GM21576 (cell line): Measurements from ENCODE around the gene OSBPL9.

Source experiments
- ATAC-seq: cut with Tn5 transposase; IDR thresholded peaks from one replicate; pipeline ENCODE4 v1.9.1; 2021; ENCODE audit warnings: mild to moderate bottlenecking, moderate library complexity; ENCODE audit not compliant: unreplicated experiment

The OSBPL9 gene, protein sequence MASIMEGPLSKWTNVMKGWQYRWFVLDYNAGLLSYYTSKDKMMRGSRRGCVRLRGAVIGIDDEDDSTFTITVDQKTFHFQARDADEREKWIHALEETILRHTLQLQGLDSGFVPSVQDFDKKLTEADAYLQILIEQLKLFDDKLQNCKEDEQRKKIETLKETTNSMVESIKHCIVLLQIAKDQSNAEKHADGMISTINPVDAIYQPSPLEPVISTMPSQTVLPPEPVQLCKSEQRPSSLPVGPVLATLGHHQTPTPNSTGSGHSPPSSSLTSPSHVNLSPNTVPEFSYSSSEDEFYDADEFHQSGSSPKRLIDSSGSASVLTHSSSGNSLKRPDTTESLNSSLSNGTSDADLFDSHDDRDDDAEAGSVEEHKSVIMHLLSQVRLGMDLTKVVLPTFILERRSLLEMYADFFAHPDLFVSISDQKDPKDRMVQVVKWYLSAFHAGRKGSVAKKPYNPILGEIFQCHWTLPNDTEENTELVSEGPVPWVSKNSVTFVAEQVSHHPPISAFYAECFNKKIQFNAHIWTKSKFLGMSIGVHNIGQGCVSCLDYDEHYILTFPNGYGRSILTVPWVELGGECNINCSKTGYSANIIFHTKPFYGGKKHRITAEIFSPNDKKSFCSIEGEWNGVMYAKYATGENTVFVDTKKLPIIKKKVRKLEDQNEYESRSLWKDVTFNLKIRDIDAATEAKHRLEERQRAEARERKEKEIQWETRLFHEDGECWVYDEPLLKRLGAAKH

GRCh38 chr1:51616903-51617708 is at the start of gene OSBPL9:
Gene OSBPL9 (plus strand): TSS chr1:51617092. CDS start chr1:51617111, 19 bp downstream.
- ATAC-seq, result peak; percentile 95

DNA sequence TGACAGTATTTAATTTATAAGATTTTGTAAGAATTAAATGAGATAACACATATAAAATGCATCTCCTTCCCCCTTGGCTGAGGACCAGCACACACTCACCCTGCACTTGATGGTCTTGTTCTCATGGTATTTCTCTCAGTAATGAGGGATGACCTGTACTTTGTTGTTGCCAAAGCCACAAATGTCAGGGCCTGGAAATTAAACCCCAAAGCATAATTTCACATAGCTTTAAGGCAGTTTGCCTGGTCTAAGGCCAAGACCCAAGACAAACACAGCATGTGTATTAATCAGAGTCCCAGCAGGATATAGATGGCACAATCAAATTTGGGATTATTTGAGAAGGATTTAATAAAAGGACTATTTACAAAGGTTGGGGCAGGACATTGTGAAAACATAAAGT is 49.2 kb upstream of the OSBPL9 start:
- ATAC-seq, result no peak

GRCh38 chr1:51568231-51568935 is 48.5 kb upstream of the OSBPL9 start:
- no peak for ATAC-seq

DNA sequence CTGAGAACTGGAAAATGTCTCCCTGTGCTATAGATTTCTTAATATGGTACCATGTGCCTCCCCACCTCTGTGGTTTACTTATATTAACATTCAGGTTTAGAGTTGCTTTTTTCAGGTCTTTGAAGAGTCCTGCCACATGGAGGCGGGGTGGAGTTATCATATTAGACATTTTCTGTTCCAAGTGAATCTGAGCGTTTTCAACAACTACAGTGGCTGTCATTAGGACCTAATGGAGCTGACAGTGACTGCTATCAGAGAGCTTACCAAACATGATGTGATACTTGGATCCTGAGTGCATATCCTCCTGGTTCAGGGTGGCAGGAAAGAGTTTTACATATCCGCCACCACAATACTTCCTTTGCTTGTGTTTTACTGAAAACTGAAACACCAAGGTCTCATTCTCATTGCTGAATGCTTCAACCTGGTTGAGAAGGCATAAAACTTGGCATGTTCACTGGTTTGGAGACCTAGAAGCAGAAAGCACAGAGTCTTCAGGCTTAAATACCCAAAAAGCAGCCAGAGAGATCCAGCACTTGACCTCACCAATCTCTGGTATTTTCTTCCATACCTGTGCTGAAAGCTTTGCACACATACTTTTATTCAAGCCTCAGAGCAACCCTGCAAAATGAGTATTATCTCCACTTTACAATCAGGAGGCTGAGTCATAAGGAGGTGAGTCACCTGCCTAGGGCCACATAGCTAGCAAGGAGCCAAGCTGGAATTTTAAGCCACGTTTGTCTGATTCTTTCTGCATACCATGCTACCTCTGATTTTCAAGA is 47.4 kb upstream of the OSBPL9 start:
- peak; percentile 78 for ATAC-seq

- no peak for ATAC-seq
Measured at GRCh38 chr1:51570063-51570710, 46.7 kb upstream of the OSBPL9 start.

- no peak for ATAC-seq
Measured at GRCh38 chr1:51572365-51572764, 44.5 kb upstream of the OSBPL9 start.

DNA sequence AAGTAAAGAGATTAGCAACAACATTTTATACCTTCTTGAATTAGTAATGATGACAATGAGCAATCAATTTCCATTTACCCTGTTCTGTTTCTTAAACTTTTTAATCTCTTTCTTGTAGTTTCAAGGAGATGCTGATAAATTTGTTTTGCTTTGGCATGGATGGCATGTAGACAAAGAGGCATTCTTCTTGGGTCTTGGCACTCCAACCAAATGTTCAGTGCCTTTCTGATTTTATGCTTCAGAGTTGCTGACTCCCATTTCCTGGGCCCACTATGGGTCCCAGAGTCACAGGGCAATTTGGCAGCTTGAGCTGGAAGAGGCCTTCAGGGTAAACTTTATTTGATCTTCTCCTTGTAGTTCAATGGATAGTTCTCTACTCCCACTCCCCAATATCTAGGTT is 42.1 kb upstream of the OSBPL9 start:
- no peak for ATAC-seq

GRCh38 chr1:51575406-51576084 is 41.3 kb upstream of the OSBPL9 start:
- no peak for ATAC-seq

GRCh38 chr1:51576085-51576444 is 40.8 kb upstream of the OSBPL9 start:
- ATAC-seq, result no peak

DNA sequence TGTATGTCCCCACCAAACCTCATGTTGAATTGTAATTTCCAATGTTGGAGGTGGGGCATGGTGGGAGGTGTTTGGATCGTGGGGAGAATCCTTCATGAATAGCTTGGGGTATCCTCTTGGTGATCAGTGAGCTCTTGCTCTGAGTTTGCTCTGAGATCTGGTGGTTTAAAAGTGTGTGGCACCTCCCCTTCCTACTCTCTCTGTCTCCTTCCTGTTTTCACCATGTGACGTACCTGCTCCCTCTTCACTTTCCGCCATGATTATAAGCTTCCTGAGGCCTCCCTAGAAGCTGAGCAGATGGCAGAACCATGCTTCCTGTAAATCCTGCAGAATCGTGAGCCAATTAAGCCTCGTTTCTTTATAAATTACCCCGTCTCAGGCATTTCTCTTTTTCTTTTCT is 40.0 kb upstream of the OSBPL9 start:
- ATAC-seq, result no peak

GRCh38 chr1:51578383-51579109 is 38.3 kb upstream of the OSBPL9 start:
- peak; percentile 87 for ATAC-seq

DNA sequence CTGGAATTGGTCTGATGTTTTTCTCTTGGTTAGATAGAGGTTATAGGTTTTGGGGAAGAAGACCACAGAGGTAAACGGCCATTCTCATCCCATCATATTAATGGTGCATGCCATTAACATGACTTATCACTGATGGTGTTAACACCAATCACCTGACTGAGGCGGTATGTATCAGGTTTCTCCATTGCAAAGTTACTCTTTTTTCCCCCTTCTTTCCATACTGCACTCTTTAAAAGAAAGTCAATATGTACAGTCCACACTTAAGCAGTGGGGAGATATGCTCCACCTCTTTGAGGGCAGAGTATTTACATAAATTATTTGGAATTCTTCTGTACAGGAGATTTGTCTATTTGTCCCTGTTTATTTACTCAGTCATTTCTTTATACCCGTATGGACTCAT is 35.7 kb upstream of the OSBPL9 start:
- no peak for ATAC-seq

DNA sequence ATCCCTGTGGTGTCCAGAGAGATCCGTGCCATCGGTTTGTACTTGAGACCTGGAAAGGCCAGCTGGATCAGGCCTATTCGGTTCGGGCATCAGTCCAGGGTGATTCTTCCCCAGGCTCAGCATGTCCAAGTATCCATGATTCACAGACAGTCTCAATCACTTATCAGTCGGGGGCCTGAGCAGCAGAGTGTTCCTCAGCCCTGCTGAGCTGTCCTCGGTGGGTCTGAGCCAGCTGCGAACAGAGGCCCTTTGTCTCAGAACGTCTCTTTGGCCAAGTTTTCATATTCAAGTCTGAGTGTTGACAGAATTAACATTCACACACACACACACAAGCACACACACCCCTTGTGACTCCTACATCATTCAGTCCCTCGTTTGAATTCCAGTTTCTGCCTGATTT is 33.4 kb upstream of the OSBPL9 start:
- ATAC-seq, result no peak

GRCh38 chr1:51584021-51584420 is 32.9 kb upstream of the OSBPL9 start:
- no peak for ATAC-seq

GRCh38 chr1:51592711-51593110 is 24.2 kb upstream of the OSBPL9 start:
- ATAC-seq, result no peak

DNA sequence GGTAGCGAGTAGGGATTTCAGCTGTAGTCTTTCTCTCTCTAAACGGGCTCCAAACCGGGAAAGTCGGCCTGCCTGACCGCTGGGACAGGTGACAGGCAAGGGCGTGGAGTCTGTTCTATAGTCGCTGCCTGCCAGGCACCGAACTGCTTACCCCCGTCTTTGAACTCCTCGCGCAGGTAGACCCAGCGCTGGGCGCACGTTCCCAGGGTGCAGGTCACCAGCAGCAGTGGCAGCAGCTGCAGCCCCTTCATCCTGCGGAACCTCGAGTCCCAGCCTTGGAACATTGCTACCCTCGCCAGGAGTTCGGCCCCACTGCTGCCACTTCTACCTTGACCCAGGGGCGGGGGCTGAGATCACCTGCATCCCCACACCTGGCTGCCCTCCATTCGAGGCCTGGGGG is 22.2 kb upstream of the OSBPL9 start:
- no peak for ATAC-seq

- no peak for ATAC-seq
Measured at GRCh38 chr1:51600529-51600928, 16.4 kb upstream of the OSBPL9 start.

GRCh38 chr1:51600965-51601364 is 15.9 kb upstream of the OSBPL9 start:
- no peak for ATAC-seq
